Measurements from ENCODE around the gene MYMX. TPM values are rescaled to one million over a fixed set of nuclear protein-coding genes. Genes with fewer than 3 reads are reported as not detected.

MYMX gene
- polyA plus RNA-seq, 3 donors from 2014 or later: not detected

DNA sequence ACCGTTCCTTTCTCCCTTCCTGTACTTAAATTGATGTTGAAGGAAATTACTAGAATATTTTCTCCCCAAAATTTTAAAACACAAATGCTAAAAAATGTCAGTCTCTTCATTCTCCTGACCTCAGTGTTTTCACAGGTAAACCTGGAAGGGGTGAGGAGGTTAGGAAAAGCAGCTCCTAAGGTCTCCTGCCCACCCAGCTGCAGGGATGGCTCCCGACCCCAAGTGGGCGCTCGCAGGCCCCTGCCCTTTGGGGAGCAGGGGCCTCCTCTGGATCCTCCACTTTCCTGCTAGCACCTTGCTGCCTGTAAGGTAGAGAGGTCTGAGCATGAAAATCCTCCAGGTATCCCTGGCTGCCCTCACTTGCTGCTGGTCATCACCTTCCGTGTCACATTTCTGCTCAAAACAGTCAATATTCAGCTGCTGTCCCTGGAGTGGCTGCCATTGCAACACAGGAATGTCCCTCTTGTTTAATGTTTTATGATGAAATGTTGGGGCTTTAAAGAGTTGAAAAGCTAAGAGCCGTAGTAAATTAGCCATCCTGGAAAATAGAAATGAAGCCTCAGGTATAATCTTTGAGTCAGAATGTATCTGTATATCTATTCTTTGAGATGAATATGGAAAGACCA lies 19.3 kb downstream of the MYMX start:
- H3K27ac Mint-ChIP-seq: peak overlapping the region in 1 of 6 donors; percentile 67
- no peak for DNase-seq
- H3K4me1 Mint-ChIP-seq: peaks cover 16% of the 10 kb centered on the region in 2 donors
- H3K4me3 Mint-ChIP-seq: peak overlapping the region in 1 of 5 donors; percentile 27
- H3K9me3 Mint-ChIP-seq: no peaks in the 10 kb centered on the region
- peaks cover 0 to 5% (median 2%) of the 10 kb centered on the region in 3 donors for H3K27me3 Mint-ChIP-seq (ENCODE audit: low read depth in 3 of 3)
- no peaks in the 10 kb centered on the region for H3K36me3 Mint-ChIP-seq

DNA sequence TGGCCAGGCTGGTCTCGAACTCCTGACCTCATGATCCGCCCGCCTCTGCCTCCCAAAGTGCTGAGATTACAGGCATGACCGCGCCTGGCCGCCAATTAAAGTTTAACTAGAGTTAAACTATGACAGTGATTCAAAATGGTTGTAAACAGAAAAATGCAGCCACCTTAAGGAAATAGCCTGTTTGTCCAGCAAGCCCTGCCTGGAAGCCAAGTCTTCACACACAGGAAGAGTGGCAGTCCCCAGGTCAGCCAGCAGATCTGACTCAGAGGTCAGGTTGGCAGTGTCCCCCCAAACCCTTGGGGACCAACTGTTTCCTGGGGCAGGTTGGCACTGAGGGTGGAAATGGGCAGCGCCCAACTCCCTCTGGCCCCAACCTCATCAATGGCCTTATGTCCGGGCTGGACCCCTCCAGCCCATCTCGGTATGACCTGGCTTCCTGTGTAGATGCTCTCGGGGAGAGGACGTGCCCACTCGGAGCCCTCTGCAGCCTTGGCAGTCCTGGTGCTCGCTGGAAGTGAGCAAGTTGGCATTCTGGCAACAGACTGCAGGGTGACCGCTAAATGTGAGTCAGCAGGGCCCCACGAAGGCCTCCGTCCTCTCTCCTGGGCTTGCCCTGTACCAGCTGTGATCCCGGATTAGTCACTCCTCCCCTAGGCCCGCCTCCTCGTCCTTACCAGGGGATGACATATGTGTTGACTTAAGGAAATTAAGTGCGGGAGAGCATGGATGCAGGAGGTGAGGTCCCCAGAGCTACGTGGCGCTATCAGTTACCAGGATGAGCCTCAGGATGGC lies 20.5 kb downstream of the MYMX start:
- Mint-ChIP-seq H3K4me3 (peak overlapping the region; percentile 85 to 93 (median 89)), H3K27ac (peak overlapping the region; percentile 77 to 96 (median 90)), H3K9me3 (no peaks in the 10 kb centered on the region), H3K27me3 (ENCODE audit: low read depth in 3 of 3) (peaks cover 0 to 4% (median 2%) of the 10 kb centered on the region in 3 donors), H3K4me1 (peaks cover 16% of the 10 kb centered on the region in 2 donors), H3K36me3 (no peaks in the 10 kb centered on the region)
- DNase-seq: peak; percentile 59 to 67 (median 60)

DNA sequence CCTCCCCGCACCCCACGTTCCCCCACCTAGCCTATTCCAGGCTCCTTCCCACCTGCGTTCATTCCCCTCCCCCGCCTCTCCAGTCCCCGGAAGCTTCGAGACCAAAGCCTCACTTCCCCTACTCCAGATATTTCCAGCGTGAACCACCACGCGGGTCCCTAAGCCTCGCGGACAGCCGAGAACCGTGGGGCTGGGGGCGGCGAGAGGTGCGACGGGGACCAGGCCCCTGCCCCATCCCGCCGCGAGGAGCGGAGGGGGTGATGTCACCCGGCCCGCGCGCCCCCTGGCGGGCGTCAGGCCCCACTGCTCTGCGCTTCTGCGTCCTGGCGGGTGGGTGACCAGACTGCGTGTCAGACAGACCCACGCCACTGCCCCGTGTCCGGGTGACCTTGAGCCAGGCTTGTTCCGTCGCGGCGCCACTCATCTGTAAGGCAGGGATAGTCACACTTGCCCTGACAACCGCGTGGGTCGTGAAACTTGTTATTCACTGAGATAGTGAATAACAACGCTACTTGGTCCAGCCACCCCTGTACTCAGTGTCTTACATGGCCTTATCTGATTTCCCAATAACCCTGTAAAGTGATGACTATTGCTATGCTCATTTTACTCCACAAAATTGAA lies 21.2 kb downstream of the MYMX start:
- peak; percentile 78 to 81 (median 79) for DNase-seq
- Mint-ChIP-seq H3K27me3 (ENCODE audit: low read depth in 3 of 3) (peaks cover 0 to 3% (median 2%) of the 10 kb centered on the region in 3 donors), H3K4me3 (peak overlapping the region; percentile 85 to 93 (median 89)), H3K36me3 (no peaks in the 10 kb centered on the region), H3K4me1 (peaks cover 16% of the 10 kb centered on the region in 2 donors), H3K9me3 (no peaks in the 10 kb centered on the region), H3K27ac (peak overlapping the region; percentile 77 to 96 (median 90))

DNA sequence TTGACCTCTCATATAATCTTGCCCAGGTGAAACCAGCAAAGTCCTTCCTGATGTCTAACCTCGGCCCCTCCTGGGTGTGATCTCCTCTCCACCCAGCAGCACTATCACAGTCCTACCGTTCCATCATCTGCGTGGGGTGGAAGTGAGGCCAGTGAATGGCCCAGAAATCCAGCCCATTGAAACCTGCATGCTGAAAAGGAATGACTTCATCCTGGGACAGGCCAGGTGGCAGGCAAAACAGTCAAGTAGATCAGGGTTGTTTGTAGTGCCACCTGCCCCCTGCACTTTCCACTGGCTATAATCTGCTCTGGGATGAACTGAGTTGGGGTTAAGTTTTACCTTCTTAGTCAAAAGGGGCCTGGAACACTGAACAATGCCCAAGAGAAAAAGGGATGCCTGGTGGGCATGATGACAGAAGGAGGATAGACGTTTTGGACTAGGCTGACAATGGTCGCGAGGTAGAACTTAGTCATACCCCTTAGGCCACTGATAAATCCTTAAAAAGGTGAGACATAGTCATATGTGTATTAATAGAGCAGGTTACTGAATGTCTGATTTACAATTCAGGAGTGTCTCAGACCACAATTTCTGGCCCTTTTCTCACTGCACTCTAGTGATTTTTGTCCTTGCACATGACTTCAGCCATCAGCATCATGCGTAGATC lies 22.1 kb downstream of the MYMX start:
- Mint-ChIP-seq H3K36me3 (no peaks in the 10 kb centered on the region), H3K9me3 (no peaks in the 10 kb centered on the region), H3K4me3 (peak overlapping the region; percentile 85 to 93 (median 89)), H3K27ac (peak overlapping the region in 5 of 6 donors; percentile 68 to 93 (median 77)), H3K4me1 (peaks cover 16% of the 10 kb centered on the region in 2 donors), H3K27me3 (ENCODE audit: low read depth in 3 of 3) (peaks cover 0 to 2% (median 2%) of the 10 kb centered on the region in 3 donors)
- no peak for DNase-seq

DNA sequence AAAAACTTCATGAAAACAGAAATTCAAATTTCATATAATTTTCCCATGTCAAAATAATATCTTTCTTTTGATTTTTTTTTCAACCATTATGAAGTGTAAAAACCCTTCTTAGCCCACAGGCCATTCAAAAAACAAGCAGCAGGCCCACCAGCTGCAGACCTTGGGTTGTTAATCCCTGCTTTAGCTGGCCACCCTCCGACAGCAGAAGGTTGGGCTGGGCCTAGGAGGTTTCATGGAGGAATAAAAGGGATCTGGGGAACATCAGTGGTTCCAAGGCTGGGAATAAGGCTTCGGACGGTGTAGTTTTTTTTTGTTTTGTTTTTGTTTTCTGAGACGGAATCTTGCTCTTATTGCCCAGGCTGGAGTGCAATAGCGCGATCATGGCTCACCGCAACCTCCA lies 26.6 kb downstream of the MYMX start:
- no peaks in the 10 kb centered on the region for H3K9me3 Mint-ChIP-seq
- H3K4me1 Mint-ChIP-seq: peaks cover 17 to 23% of the 10 kb centered on the region in 2 donors
- DNase-seq: no peak
- H3K27ac Mint-ChIP-seq: no peak overlapping the region
- H3K27me3 Mint-ChIP-seq (ENCODE audit: low read depth in 3 of 3): peaks cover 18 to 25% (median 22%) of the 10 kb centered on the region in 3 donors
- no peak overlapping the region for H3K4me3 Mint-ChIP-seq
- H3K36me3 Mint-ChIP-seq: no peaks in the 10 kb centered on the region

DNA sequence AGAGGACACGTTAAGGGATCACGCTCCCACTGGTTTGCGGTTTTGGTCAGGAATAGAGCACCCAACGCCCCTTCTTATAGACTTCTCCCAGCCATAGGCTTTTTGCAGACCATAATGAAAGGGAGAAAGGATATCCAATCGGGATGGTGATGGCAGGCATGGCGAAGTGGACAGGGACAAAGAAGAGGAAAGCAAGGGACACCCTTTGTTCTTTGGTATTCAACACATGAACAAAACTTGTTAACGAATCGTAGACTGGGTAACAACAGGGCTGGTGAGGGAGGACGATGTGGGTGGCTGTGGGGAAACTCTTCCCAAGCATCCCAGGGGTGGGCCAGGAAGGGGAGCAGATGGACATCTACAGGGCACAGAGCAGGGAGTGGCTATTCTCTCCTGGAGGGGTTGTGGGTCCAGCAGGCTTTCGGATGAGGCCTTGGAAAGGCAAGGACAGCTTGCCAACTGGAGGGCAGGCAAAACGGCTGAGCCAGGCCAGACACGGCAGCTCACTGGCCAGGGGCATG lies 28.7 kb downstream of the MYMX start:
- Mint-ChIP-seq H3K27me3 (ENCODE audit: low read depth in 3 of 3) (peaks cover 18 to 31% (median 26%) of the 10 kb centered on the region in 3 donors), H3K4me3 (peak overlapping the region; percentile 93 to 100 (median 98)), H3K27ac (peak overlapping the region; percentile 86 to 97 (median 90)), H3K4me1 (peaks cover 34 to 36% of the 10 kb centered on the region in 2 donors), H3K9me3 (no peaks in the 10 kb centered on the region), H3K36me3 (peaks cover 5 to 16% (median 5%) of the 10 kb centered on the region in 3 donors)
- no peak for DNase-seq

DNA sequence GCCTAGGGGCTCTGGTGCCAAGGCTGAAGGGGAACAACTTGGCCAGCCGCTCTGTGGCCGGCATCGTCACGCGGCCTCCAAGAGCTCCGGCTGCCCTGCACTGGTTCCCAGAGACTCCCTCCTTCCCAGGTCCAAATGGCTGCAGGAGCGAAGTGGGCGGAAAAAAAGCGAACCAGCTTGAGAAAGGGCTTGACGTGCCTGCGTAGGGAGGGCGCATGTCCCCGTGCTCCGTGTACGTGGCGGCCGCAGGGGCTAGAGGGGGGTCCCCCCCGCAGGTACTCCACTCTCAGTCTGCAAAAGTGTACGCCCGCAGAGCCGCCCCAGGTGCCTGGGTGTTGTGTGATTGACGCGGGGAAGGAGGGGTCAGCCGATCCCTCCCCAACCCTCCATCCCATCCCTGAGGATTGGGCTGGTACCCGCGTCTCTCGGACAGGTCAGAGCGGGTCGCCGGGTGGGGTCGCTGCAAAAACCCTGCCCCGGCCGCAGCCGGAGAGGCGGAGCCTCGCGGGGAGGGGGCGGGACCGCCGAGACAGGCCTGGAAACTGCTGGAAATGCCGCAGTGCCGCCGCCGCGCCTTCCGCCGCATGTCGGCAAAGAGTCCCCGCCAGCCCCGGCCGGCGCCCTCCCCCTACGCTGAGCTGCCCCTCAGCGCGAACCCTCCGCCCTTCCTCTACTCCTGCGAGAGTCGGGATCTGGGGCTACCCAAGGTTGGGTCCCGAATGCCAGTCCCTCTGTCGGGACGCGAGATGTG lies 29.4 kb downstream of the MYMX start:
- Mint-ChIP-seq H3K4me1 (peaks cover 34 to 36% of the 10 kb centered on the region in 2 donors), H3K27me3 (ENCODE audit: low read depth in 3 of 3) (peaks cover 18 to 31% (median 26%) of the 10 kb centered on the region in 3 donors), H3K27ac (peak overlapping the region; percentile 95 to 97 (median 96)), H3K4me3 (peak overlapping the region; percentile 93 to 100 (median 98)), H3K9me3 (no peaks in the 10 kb centered on the region), H3K36me3 (peaks cover 5 to 18% (median 9%) of the 10 kb centered on the region in 3 donors)
- peak; percentile 78 to 81 (median 79) for DNase-seq

DNA sequence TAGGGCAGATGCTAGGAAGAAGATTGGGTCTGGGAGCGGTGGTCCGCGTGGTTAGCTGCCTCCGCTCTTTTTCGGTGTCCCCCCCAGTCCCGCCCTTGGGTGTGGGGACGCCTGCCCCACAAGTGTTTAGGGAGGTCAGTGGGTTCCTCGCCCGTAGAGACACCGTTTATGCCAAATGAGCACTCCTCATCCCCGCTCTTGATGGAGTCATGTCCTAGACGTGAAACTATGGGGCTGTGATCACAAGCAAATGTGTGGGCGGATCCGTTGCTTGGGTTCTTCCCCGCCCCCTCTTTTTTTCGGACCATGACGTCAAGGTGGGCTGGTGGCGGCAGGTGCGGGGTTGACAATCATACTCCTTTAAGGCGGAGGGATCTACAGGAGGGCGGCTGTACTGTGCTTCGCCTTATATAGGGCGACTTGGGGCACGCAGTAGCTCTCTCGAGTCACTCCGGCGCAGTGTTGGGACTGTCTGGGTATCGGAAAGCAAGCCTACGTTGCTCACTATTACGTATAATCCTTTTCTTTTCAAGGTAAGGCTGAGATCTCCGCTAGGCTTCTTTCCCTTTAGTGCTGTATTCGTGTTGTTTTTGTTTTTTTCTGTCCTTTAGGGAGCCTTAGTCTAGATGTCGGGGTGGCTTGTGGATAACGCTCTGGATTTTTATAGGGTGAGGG lies 30.1 kb downstream of the MYMX start, which contains the start of gene HSP90AB1:
TSS of gene HSP90AB1 (plus strand) at position 439 of the 675 bp plus-strand sequence. CDS start 1,529 bp downstream, outside the sequence.
- Mint-ChIP-seq H3K27ac (peak within 1 kb of the TSS; percentile 95 to 97 (median 96)), H3K9me3 (no peaks in the 10 kb centered on the region), H3K4me3 (peak within 1 kb of the TSS; percentile 93 to 100 (median 98)), H3K27me3 (ENCODE audit: low read depth in 3 of 3) (peaks cover 18 to 31% (median 26%) of the 10 kb centered on the region in 3 donors), H3K36me3 (peaks cover 8 to 25% (median 16%) of the 10 kb centered on the region in 3 donors), H3K4me1 (peaks cover 36 to 41% of the 10 kb centered on the region in 2 donors)
- DNase-seq: peak; percentile 93 to 95 (median 93)

DNA sequence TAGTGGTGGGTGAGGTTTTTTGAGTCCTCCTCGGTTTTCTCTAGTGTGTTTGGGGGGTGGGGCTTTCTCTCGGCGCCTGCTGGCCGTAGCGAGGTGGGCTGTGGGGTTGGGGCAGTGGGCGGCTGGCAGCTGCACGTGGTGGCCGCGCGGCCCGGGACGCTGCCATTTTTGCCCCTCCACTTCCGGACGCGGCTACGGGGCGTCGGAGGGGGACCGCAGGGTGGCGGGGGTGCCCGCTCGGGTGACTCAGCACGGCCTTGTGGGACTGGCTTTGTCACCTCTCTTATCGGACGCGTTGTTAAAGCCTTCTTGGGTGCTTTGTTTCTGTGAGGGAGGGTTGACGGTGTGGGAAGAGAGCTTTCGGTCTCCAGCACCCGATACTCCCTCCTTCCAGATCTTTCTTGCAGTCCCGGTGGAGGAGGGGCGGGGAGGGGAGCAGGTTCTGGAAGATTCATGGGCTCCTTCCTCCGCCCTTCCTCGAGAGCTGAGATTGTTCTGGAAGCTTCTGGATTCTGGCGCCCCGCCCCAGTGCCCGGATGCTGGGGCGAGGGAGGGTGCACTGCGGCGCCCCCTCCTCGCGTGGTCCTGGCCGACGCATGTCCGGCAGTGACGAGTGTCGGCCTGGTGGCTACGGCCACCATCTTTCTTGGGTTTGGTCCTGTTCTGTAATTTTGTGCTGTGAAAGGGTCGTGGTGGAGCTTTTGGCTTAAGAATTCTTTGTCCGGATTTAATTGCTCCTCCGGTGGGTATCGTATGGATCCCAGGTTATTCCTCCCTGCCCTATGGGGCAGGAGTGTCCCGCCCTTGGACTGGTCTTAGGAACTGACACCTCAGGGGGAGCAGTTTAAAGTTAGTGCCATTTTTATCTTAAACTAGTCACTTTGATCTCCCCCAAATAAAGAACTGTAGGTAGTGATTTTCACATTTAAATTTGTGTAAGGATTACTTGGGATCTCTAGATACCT lies 30.9 kb downstream of the MYMX start:
- Mint-ChIP-seq H3K36me3 (peaks cover 13 to 32% (median 20%) of the 10 kb centered on the region in 3 donors), H3K27me3 (ENCODE audit: low read depth in 3 of 3) (peaks cover 18 to 31% (median 26%) of the 10 kb centered on the region in 3 donors), H3K4me1 (peaks cover 36 to 46% of the 10 kb centered on the region in 2 donors), H3K9me3 (no peaks in the 10 kb centered on the region), H3K27ac (peak overlapping the region; percentile 95 to 97 (median 96)), H3K4me3 (peak overlapping the region; percentile 93 to 100 (median 98))
- DNase-seq: peak; percentile 92 to 94 (median 94)

DNA sequence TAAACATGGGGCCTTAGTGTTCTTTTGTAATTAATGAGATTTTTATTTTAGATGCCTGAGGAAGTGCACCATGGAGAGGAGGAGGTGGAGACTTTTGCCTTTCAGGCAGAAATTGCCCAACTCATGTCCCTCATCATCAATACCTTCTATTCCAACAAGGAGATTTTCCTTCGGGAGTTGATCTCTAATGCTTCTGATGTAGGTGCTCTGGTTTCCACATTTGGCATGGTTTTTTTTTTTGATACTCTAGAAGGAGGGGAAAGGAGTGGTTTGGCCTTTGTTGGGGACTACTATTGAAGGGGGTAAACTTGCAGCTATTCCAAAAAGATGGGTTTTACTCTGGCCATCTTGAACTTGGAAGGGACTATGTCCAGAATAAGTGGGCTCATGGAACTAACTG lies 31.9 kb downstream of the MYMX start:
- no peak for DNase-seq
- Mint-ChIP-seq H3K9me3 (no peaks in the 10 kb centered on the region), H3K4me1 (peaks cover 39 to 52% of the 10 kb centered on the region in 2 donors), H3K27me3 (ENCODE audit: low read depth in 3 of 3) (peaks cover 20 to 33% (median 31%) of the 10 kb centered on the region in 3 donors), H3K4me3 (peak overlapping the region; percentile 93 to 100 (median 98)), H3K36me3 (peaks cover 22 to 41% (median 25%) of the 10 kb centered on the region in 3 donors), H3K27ac (peak overlapping the region; percentile 67 to 97 (median 96))
